Measurements from ENCODE around the gene MEX3D.

Gene MEX3D

DNA sequence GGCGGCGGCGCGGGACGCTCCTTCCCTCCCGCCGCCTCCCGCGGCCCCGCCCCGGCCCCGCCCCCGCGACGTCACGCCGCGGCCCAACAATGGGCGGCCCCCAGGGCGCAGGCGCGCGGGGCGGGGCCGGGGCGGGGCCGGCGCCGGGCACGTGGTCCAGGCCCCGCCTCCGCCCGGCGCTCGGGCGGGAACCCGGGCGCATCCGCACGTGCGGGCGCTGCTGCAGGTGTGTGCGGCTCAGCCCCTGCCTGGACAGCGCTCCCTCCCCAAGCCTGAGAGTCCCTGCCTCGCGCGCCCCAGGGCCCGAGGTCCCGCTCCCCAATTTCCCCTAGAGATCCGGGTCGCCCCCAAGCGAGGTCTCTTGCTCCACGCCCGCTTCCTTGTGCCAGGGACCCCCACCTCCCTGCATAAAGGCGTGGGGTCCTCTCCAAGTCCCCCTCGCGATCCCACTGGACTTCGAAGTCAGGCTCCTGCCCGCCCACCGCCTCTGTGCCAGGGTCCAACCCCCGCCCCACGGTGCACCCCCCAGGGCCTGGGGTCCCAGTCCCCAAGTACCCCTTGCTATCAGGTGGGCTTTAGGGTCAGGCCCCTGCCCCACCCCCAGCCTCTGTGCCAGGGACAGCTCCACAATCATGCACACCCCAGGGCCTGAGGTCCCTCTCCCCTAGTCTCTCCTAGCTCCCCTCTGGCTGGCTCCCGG is at the start of gene MEX3D:
Gene MEX3D, minus strand, starts transcription at position 6 of the 700 bp plus-strand sequence. CDS start 267 bp downstream, outside the sequence.
- no peak for DNase-seq

DNA sequence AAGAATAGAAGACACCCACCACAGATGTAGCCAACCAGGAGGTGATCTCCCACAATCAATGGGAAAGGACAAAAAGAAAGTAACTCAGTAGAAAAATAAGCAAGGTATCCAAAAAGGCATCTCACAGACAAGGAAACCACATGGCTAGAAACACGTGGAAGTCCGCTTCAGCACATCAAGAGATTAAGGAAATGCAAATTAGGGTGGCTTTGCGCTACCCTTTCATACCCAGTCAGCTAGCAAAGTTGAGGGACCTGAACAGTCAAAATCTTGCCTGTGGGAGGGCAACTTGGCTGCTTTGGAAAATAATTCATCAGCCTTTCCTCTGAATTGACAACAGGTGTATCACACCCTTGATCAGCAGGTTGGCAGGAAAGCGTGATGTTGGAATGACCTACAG is 48.8 kb upstream of the MEX3D start:
- no peak for DNase-seq

DNA sequence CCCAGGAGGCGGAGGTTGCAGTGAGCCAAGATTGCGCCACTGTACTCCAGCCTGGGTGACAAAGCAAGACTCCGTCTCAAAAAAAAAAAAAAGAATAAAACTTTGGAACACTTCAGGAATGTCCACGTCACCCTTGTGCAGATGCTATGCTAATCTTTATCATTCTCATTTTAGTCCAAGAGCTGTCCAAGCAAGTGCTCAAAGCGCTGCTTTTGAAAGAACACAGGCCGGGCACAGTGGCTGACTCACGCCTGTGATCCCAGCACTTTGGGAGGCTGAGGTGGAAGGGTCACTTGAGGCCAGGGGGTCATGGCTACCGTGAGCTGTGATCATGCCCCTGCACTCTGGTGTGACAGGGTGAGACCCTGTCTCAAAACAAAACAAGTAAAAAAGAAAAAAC is 48.3 kb upstream of the MEX3D start:
- DNase-seq, result no peak

DNA sequence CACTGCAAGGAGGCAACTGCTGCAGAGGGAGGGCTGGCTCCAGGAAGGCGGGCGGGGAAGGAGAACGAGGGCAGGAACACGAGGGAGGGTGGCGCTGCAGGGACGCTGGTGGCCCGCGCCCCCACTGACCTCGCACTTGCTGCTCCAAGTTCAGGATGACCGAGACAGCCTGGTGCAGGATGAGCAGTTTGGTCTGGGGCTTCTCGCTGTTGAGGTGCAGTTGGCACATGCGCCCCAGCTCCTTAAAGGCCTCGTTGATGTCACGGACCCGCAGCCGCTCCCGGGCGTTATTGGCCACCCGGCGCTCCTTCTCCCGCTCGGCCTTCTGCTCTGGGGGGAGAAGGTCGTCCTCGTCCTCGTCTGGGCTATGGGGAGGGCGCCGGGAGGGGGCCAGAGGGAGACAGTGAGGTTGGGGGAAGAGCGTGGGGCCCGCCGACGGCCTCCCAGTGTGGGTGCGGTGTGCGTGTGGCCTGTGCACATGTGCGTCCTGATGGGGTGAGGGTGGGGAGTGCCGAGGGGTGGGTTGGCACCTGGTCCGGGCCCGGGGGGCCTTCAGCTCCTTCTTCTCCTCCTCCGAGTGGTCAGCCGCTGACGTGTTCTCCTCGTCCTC is 47.1 kb upstream of the MEX3D start:
- DNase-seq, result no peak

DNA sequence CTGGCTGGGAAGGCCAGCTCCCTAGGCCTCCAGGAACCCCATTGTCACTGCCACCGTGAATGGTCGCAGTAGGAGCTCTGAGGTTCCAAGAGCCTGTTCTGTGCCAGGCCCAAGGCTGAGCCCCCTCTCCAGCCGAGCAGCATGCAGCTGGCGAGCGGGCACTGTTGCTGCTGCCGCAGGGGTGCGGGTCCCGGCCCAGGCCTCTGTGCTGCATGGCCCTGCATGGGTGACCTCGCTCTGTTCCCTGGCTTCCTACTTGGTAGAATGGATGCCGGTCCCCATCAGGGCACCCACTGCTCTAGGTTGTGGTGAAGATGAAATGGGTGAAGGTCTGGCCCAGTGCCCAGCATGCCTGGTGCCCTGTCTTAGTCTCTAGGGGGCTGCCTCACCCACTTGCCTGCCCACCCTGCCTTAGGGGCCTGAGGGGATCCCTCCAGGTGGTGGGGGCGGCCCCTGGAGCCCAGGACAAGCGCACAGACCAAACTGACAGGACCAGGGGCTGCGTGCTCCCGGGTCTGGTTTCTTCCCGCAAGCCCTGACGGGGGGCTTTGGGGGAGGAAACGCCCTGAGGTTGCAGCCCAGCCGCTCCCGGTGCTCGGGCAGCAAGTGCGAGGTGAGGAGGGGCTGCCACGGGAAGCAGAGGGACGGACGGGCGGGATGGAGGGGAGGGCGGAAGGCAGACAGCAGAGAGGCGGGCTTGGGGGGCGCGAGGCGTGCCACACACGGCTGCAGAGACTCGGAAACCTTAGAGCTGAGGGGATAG is 45.9 kb upstream of the MEX3D start:
- DNase-seq, result no peak

DNA sequence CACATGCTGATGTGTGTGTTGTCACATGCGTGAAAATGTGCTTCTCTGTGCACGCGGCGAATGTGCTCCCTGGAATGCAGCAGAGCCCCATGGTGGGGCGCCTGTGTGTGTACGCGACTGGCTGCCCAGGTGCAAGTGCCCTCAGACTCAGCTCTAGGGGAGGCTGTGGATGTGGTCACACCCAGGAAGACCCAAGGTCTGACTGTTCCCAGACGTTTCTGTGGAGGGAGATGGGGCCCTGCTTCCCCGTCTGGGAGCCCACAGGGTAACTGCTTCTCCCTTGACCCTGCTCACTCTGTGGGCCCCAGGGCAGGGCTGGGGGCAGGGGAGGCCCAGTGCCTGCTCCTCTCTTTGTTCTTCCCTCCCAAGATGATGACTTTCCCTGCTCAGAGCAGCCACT is 45.0 kb upstream of the MEX3D start:
- no peak for DNase-seq

DNA sequence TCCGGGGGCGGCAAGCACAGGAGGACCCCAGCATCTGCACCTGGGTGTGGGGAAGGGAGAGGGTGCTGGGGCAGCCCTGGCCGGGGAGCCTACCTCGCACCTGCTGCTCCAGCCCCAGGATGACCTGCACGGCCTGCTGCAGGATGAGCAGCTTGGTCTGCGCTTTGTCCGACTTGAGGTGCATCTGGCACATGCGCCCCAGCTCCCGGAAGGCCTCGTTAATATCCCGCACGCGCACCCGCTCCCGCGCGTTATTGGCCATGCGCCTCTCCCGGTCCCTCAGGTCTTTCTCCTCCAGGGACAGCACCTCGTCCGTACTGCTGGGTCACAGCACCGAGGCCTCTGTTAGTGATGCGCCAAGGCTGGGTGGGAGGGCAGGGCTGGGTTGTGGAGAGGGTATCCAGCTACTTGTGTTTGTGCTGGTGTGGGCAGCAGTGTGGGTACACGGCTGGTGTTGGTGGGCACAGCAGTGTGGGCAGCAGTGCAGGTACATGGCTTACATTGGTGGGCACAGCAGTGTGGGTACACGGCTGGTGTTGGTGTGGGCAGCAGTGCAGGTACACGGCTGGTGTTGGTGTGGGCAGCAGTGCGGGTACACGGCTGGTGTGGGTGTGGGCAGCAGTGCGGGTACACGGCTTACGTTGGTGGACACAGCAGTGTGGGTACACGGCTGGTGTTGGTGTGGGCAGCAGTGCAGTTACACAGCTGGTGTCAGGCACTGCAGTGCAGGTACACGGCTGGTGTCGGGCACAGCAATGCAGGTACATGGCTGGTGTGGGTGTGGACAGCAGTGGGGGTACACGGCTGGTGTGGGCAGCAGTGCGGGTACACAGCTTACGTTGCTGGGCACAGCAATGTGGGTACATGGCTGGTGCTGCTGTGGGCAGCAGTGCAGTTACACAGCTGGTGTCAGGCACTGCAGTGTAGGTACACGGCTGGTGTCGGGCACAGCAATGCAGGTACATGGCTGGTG is 44.3 kb upstream of the MEX3D start:
- no peak for DNase-seq

DNA sequence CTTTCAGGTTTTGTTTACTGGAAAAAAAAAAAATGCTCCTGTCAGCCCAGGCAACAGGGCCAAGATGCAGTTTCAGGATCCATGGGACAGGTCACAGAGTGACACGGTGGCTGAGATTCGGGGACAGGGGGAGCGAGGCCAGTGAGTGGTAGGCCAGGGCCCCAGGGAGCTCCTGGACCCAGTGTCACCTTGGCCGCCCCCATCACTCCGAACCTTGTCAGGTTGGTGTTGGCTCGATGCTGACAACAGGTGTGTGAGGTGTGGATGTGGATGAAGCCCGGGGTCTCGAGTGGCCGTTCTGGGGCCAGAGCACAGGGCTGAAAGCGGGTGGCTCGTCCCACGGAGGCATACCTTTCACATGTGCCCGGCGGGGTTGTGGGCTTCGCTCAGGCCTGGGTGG is 43.2 kb upstream of the MEX3D start:
- no peak for DNase-seq

DNA sequence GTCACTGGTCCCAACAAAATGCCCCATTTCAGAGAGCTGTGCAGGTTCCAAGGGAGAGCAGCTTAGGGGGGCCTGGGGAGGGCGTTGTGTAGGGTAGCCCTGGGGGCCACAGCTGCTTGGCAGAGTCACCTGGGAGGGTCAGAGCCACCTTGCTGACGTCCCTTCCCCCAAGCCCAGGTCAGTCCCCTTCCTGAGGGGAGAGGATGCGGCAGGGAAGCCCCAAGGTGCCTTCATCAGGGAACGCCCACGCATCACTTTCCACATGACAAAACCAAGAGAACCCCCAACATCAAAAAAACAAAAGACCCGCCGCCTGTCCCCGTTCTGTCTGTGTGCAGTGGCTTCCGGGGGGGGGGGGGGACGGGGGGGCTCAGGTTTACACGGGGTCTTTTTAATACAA is 42.5 kb upstream of the MEX3D start:
- no peak for DNase-seq

DNA sequence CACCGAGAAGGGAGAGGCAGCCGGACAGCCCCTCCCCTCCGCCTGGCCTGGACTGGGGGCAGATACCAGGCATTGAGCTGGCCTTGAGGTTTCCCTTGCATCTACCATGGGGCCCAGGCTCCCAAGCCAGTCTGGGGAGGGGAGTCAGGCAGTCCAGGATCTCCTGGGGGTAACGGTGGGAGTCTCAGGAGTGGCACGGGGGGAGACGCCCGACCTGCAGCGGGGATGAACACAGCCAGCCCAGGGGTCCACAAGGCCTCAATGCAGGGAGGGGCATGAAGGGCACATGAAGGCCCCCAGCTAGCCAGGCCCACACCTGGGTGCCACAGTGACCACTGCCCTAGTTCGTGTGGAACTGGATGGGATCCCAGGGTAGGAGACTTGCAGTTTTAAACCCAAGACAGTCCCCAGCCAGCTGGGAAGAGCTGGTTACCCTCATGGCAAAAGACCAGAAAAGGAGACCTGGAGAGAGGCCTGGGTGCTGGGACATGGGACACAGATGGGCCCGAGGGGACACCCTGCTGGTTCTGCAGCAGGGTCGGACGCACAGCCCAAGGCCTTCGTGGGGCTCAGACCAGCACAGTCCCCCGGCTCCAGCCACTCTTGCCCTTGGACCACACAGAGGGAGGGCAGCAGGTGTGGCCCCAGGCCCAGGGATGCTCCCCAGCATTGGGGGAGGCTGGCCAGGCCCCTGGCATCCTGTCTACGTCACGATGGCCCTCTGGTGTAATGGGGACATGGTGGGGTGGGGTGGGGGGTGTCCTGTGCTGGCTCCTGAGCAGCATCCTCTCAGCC is 41.8 kb upstream of the MEX3D start:
- DNase-seq, result no peak

DNA sequence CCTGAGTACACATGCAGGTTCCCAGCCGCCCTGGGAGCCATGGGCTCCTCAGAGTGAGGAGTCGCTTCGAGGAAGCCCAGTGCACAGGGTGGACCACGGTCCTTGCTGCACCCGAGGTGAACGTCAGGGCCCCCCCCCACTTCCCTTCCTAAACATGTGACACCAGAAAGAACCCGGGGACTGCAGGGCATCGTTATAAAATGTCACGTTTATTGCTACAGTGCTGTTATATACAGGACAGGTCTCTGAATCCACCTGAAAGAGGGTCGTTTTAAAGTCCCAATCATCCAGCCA is 40.9 kb upstream of the MEX3D start:
- DNase-seq, result no peak

DNA sequence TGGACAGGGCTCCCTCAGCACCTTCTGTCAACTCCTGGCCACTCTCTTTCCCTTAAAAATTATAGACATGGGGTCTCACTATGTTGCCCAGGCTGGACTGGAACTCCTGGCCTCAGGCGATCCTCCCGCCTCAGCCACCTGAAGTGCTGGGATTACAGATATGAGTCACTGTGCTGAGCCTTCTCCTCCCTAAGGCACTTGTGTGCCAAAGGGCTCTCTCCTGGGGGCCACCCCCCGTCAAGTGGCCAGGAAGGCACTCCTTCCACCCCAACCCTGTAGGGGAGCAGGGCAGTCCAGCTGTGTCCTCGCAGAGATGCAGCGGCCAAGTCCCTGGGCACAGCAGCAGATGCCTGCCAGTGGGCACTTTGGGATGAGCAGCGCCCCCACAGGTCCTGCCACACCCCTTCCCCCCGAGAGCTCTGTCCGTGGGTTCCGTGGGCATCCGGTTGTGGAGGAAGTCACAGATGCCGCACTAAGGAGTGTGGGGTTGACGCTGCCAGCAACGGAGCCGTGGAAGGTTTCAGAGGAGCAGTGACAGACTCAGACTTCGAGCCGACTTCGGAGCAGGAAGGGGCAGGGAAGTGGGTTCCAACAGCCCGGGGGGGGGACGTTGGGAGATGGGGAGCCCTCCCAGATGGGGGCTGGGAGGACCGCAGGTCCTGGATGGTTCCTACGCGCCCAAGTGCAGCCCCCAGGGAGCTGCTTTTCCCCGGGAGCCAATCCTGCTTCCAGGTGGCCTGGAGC is 40.4 kb upstream of the MEX3D start:
- no peak for DNase-seq

DNA sequence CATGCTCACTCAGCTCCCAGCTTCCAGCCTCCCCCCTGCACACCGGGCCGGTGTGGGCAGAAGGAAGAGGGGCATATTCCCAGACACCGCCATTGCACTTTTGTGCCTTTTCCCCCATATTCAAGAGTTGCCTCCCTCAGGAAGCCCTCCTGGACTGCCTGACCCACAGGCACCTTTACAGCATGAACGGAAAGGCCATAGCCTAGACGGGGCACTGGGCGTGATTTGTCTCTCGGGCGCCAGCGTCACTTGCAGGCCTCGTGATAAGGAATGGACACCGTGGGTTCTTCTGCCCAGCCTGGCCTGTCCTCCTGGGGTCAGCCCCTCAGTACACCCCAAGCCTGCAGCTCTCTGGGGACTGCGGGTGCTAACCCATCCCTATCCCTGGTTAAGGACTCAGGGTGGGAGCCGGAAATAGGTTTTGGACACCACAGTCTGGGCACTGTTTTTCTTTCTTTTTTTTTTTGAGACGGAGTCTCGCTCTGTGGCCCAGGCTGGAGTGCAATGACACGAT is 38.1 kb upstream of the MEX3D start:
- DNase-seq, result no peak

DNA sequence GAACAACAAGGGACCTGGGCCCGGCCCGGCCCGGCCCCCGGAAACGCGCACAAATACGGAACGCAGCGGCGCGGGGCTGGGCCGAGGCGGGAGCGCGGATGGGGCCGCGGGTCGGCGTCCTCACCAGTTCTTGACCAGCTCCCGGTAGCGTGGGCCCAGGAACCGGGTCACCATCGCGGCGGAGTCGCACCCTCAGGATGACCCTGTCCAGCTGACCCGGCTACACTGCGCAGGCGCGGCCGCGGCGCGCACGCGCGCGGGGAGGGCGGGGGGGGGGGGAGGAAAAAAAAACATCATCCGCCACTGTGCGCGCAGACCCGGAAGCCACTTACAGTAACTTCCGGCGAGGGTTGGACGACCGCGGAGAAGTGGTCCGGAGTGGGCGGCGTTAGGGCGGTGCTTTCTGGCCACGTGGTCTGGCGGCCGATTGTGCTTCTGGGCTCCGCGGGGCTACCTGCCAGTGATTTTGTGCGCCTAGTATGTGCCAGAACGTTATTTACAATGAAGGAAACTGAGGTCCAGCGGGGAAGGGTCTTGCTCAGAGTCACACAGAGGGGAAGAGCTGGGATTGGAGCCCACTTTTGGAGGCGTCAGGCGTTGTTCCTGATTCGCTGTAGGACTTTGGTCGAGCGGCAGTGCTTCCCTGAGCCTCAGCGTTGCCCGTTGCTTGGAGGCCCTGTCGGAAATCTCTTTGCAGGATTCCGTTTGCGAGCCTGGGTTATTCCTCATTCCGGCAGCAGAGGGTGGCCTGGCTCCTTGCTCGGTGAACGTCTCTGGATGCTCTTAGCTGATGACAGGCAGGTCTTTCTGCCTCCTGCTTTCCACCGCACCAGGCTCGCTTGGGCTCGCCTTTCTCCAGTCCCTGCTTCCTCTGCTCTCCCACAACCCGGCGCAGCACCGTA is 37.4 kb upstream of the MEX3D start, which contains the start of gene UQCR11:
Gene UQCR11, minus strand, starts transcription at position 227 of the 902 bp plus-strand sequence. Its CDS starts 53 bp downstream, at position 174.
- peak; percentile 94 for DNase-seq

DNA sequence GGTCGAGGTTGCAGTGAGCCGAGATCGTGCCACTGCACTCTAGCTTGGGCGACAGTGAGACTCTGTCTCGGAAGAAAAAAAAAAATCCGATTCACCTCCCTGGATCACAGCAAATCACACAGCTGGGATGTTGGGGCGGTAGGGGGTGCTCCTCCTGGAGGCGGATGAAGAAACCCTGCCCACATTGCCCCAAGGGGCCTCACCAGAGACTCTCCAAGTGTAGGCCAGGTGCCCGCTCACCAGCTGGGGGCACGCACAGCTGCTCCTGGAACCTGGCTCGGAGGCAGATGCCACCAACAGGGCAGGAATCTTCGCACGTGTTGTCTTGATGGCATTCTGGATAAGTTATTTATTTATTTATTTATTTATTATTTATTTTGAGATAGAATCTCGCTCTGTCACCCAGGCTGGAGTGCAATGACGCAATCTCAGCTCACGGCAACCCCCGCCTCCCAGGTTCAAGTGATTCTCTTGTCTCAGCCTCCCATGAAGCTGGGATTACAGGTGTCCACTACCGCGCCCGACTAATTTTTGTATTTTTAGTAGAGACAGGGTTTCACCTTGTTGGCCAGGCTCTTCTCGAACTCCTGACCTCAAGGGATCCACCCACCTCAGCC is 34.1 kb upstream of the MEX3D start:
- no peak for DNase-seq

DNA sequence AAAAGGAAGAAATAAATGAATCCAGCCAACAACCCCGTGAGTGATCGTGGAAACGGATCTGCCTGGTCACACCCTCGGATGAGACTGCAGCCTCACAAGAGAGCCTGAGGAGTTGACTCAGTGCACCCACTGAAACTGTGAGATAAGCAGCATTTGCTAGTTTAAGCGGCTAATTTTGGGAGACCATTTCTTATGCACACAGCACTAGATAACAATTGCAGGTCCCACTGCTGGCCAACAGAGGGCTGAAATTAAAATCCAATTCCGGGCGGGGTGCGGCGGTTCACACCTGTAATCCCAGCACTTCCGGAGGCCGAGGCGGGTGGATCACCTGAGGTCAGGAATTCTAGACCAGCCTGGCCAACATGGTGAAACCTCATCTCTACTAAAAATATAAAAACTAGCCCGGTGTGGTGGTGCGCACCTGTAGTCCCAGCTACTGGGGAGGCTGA is 33.5 kb upstream of the MEX3D start:
- no peak for DNase-seq

DNA sequence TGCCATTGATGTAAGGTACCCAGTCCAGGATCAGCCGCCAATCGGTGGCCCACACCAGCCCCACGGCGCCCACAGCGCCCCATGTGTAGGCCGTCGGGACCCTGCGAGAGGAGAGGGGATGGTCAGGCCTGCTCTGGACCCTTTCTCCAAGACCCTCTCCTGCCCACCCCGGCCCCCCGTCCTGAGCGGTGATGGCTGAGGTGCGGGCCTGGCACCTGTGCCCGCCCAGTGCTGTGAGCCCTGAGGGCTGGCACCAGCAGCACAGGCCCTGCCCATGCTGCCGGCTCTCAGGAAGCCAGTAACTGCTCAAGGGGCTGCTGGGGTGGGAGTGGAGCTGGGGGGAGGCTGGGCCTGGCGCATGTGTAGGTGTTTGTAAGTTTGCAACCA is 31.3 kb upstream of the MEX3D start:
- DNase-seq, result no peak

DNA sequence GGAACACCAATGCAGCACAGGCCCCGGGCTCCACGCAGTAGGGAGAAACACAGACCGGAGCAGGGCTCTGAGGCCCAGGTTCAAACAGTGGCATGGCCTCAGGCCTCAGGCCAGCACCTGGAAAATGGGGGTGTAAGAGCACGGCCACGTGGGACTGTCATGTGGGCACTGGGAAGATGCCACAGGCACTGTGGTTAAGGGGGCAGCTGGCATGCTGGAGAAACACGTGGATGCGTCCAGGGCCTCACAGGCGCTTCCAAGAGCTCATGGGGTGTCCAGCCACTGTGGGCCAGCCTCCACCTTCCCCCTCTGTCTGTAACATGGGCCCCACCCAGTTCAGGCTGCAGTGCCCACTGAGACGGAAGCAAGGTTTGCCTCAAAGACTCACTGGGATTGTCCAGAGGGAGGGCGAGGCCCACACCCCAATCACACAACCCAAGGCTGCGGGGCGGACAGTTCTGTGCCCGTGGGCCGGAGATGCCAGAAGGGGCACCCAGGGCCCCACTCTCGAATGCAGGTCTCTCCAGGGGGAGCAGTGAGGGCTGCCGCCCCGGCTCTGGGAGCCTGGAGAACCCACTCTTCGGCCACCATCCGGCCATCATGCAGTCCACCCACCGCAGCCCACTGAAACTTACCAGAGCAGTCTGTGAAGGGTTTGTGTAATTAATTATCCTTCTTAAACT is 30.8 kb upstream of the MEX3D start:
- DNase-seq, result no peak

DNA sequence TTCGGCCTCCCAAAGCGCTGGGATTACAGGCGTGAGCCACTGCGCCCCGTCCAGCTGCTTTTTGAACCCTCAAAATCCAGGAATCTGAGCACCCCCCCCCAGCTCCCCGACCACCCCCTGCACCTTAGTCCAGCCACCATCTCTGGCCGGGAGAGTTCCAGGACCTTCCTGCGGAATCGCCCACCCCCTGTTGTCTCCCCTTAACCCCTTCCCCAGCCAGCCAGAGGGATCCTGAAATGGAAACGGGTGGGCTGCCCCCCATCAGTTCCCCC is 25.3 kb upstream of the MEX3D start:
- no peak for DNase-seq
